Prostate gland (tissue), 2 donors: Measurements from ENCODE around the gene ARHGEF17. TPM values are rescaled to one million over a fixed set of nuclear protein-coding genes. Genes with fewer than 3 reads are reported as not detected.

Experiments
- DNase-seq: peaks from one replicate; pipeline ENCODE4 v3.0.0-alpha.2; 2019; ENCODE audit warnings: low spot score
- H3K27ac ChIP-seq, 2 donors: fragments of 200-600 bp; sonication (generic); 2 replicates each; pipeline ENCODE4 v1.5.1; 2017 to 2019
- H3K27me3 ChIP-seq: fragments of 200-600 bp; sonication (generic); replicated peaks from 2 replicates; pipeline ENCODE4 v1.5.1; 2019; ENCODE audit not compliant: insufficient read depth
- H3K36me3 ChIP-seq, 2 donors: fragments of 200-600 bp; sonication (generic); 1 replicate in 1 of 2; 2 replicates in 1 of 2; pipeline versions ENCODE4 v1.5.1 to v1.8.1; 2017 to 2019
- H3K4me1 ChIP-seq: fragments of 200-600 bp; sonication (generic); replicated peaks from 2 replicates; pipeline ENCODE4 v1.5.1; 2019
- H3K4me3 ChIP-seq, 2 donors: fragments of 200-600 bp; sonication (generic); 2 replicates each; pipeline ENCODE4 v1.5.1; 2017 to 2019
- H3K9me3 ChIP-seq: fragments of 200-600 bp; sonication (generic); 2 replicates; pipeline ENCODE4 v1.5.1; 2017
- POLR2A ChIP-seq: fragments of 450-650 bp; IDR thresholded peaks from one replicate; pipeline ENCODE4 v1.6.1; 2016; ENCODE audit warnings: antibody characterized with exemption, mild to moderate bottlenecking
- POLR2AphosphoS5 ChIP-seq: sonication (generic); formaldehyde crosslinking; IDR thresholded peaks from one replicate; pipeline ENCODE4 v1.6.1; 2017; ENCODE audit warnings: antibody characterized with exemption
- WGBS: methylation state at CpG from one replicate; pipeline ENCODE4 v1.1.5; 2018; 5-methylcytosine and 5-hydroxymethylcytosine counted together
- intact Hi-C: fragments of 100-400 bp; cut with DNase I; formaldehyde crosslinking; loops from one replicate; pipeline ENCODE4 v1.14.2; 2022
- total RNA-seq, 2 donors: library from RNA; depleted of rRNA; stranded (reverse); fragments of >200 nt; gene quantifications; one replicate each; pipeline ENCODE4 v1.1.0, GENCODE V29; 2016
- TF ChIP-seq, protein P1 (sequence below), 4 experiments: fragments of 200-600 bp in 2 of 4; fragments of 450-650 bp in 2 of 4; sonication (generic) in 2 of 4; IDR thresholded peaks; 1 replicate in 3 of 4; 2 replicates in 1 of 4; pipeline ENCODE4 v1.5.1; 2016 to 2019; ENCODE audit warnings: antibody characterized with exemption in 4 of 4, mild to moderate bottlenecking in 2 of 4, moderate library complexity in 2 of 4

The ARHGEF17 gene
- total RNA-seq, 2 donors from 2014 or later: 34.0 to 66.9 TPM

GRCh38 chr11:73389134-73389525, 81.1 kb downstream of the ARHGEF17 start:
- intact Hi-C loops: no loop called here
- 91% methylated on average over 4 of the region's 6 CpGs for WGBS
- Histone ChIP-seq H3K4me1 (no peaks in the 10 kb centered on the region), H3K4me3 (no peak overlapping the region), H3K27ac (no peak overlapping the region), H3K9me3 (no peaks in the 10 kb centered on the region), H3K27me3 (no peaks in the 10 kb centered on the region), H3K36me3 (no peaks in the 10 kb centered on the region)
- DNase-seq: no peak
- TF ChIP-seq, protein P1, sequence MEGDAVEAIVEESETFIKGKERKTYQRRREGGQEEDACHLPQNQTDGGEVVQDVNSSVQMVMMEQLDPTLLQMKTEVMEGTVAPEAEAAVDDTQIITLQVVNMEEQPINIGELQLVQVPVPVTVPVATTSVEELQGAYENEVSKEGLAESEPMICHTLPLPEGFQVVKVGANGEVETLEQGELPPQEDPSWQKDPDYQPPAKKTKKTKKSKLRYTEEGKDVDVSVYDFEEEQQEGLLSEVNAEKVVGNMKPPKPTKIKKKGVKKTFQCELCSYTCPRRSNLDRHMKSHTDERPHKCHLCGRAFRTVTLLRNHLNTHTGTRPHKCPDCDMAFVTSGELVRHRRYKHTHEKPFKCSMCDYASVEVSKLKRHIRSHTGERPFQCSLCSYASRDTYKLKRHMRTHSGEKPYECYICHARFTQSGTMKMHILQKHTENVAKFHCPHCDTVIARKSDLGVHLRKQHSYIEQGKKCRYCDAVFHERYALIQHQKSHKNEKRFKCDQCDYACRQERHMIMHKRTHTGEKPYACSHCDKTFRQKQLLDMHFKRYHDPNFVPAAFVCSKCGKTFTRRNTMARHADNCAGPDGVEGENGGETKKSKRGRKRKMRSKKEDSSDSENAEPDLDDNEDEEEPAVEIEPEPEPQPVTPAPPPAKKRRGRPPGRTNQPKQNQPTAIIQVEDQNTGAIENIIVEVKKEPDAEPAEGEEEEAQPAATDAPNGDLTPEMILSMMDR (IDR thresholded peaks at IDR 0.05): no peak
- TF ChIP-seq POLR2AphosphoS5 (no peak), POLR2A (no peak)

DNA sequence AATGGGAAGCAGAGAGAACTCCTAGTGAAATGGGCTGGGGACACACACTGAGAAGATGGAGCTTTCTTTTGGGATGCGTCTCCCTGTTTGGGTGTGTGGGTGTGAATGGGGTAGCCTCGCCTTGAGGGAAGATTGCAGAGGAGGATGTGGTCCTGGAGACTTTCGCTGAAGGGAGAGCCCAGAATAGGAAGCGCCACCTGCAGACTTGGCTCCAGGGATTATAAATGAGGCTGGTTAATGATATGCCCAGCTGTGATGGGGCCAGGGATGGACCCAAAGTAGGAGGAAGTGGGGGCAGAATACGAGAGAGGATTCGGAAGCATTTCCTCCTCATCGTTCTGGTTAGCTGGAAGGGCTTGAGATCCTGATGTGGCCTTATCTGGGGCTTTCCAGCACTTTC, 81.8 kb downstream of the ARHGEF17 start:
- Histone ChIP-seq H3K36me3 (no peaks in the 10 kb centered on the region), H3K4me1 (no peaks in the 10 kb centered on the region), H3K4me3 (no peak overlapping the region), H3K9me3 (no peaks in the 10 kb centered on the region), H3K27me3 (no peaks in the 10 kb centered on the region), H3K27ac (no peak overlapping the region)
- intact Hi-C loops: loop anchor here (5.0 kb wide), 2 partner anchors 38 to 83 kb away; partner anchors contain the start of gene ARHGEF17
- TF ChIP-seq POLR2A (no peak), POLR2AphosphoS5 (no peak)
- TF ChIP-seq, protein P1 (IDR thresholded peaks at IDR 0.05): no peak
- no peak for DNase-seq
- 88% methylated on average over 7 of the region's 7 CpGs for WGBS

DNA sequence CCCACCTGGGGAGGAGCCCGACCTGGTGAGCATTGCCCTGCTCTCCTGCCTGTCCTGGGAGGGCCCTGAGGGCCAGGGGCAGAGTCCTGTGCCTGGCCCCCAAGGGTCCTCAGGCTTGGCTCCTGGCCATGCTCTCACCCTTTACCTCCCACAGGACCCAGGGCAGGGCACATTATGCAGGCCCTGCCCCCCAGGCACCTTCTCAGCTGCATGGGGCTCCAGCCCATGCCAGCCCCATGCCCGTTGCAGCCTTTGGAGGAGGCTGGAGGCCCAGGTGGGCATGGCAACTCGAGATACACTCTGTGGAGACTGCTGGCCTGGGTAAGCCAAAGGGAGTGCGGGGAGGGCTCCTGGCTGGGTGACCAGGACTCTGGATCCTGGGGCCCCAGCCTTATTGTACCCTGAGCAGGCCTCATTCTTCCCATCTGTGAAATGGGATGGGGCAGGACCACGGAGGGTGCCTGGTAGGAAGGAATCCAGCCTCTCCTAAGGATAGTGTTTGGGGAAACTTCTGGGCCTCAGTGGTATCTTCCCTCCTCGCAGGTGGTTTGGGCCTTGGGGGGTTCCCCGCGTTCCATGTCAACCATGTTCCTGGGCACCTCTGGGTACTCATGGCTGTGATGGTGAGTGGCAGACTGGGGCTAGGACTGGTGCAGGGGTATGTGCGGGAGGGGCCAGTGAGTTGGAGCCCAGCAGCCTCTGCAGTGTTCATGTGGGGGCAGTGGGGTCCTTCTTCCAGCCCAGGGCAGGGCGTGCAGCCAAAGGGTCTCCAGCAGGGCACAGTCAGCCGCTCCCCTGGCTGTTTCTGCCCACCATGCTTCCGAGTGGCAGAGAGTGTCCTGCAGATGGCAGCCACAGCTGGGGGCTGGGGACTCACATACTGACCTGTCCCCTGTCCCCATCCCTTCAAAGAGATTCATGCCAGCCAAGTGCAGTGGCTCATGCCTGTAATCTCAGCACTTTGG, 82.8 kb downstream of the ARHGEF17 start:
- Histone ChIP-seq H3K27me3 (no peaks in the 10 kb centered on the region), H3K4me3 (no peak overlapping the region), H3K27ac (no peak overlapping the region), H3K36me3 (no peaks in the 10 kb centered on the region), H3K4me1 (no peaks in the 10 kb centered on the region), H3K9me3 (no peaks in the 10 kb centered on the region)
- 92% methylated on average over 12 of the region's 12 CpGs for WGBS
- DNase-seq: no peak
- TF ChIP-seq, protein P1 (IDR thresholded peaks at IDR 0.05): no peak
- no peak for TF ChIP-seq POLR2A
- TF ChIP-seq POLR2AphosphoS5: no peak
- intact Hi-C loops: loop anchor here (5.0 kb wide), 2 partner anchors 39 to 84 kb away; partner anchors contain the start of gene ARHGEF17

DNA sequence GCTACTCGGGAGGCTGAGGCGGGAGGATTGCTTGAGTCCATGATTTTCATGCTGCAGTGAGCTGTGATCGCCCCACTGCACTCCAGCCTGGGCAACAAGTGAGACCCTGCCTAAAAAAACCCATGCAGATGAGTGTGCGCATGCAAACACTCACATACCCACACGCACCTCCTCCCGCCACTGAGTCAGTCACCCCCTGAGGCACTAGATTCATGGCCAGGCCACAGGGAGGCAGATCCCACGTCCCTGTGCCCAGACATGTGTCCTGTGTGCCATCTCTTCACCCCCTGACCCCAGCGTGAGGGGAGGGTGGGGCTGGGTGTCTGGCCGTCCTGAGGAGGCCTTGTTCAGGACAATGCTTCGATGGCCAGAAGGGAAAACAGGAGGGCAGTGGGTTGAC, 83.6 kb downstream of the ARHGEF17 start:
- DNase-seq: no peak
- H3K4me1 ChIP-seq: no peaks in the 10 kb centered on the region
- H3K9me3 ChIP-seq: no peaks in the 10 kb centered on the region
- intact Hi-C loops: loop anchor here (5.0 kb wide), 2 partner anchors 39 to 84 kb away; partner anchors contain the start of gene ARHGEF17
- no peak overlapping the region for H3K27ac ChIP-seq
- no peak overlapping the region for H3K4me3 ChIP-seq
- WGBS: 92% methylated on average over 10 of the region's 10 CpGs
- no peaks in the 10 kb centered on the region for H3K36me3 ChIP-seq
- TF ChIP-seq, protein P1 (IDR thresholded peaks at IDR 0.05): no peak
- TF ChIP-seq POLR2A: no peak
- no peak for TF ChIP-seq POLR2AphosphoS5
- no peaks in the 10 kb centered on the region for H3K27me3 ChIP-seq
